Left lung (tissue), 10 donors: ENCODE measurements around the gene TPSD1. TPM values are rescaled to one million over a fixed set of nuclear protein-coding genes. Genes with fewer than 3 reads are reported as not detected.

Source experiments
- ATAC-seq: fragments of 200-7000 bp; cut with Tn5 transposase; one replicate; pipeline ENCODE4 v1.9.1; 2020; ENCODE audit warnings: moderate library complexity
- DNase-seq, 4 donors: peaks; one replicate each; pipeline ENCODE4 v3.0.0-alpha.2; 2013 to 2020
- H3K27ac ChIP-seq, 2 donors: fragments of 200-600 bp; sonication (generic) in 1 of 2; one replicate each; pipeline versions ENCODE4 v1.5.0 to v1.8.0; 2020 to 2021
- H3K27me3 ChIP-seq, 2 donors: fragments of 200-600 bp; sonication (generic) in 1 of 2; one replicate each; pipeline versions ENCODE4 v1.5.0 to v1.8.0; 2020 to 2021
- H3K36me3 ChIP-seq, 2 donors: fragments of 200-600 bp; sonication (generic) in 1 of 2; one replicate each; pipeline versions ENCODE4 v1.5.0 to v1.8.0; 2020 to 2021
- H3K4me1 ChIP-seq, 2 donors: fragments of 200-600 bp; one replicate each; pipeline ENCODE4 v1.8.0; 2021
- H3K4me3 ChIP-seq, 2 donors: fragments of 200-600 bp; sonication (generic) in 1 of 2; one replicate each; pipeline versions ENCODE4 v1.5.0 to v1.8.0; 2020 to 2021; ENCODE audit warnings: mild to moderate bottlenecking in 1 of 2
- H3K9me3 ChIP-seq, 2 donors: fragments of 200-600 bp; sonication (generic) in 1 of 2; one replicate each; pipeline versions ENCODE4 v1.5.0 to v1.8.0; 2020 to 2021
- CTCF ChIP-seq, 2 donors: fragments of 200-600 bp; sonication (generic) in 1 of 2; IDR thresholded peaks; one replicate each; pipeline versions ENCODE4 v1.5.0 to v1.8.0; 2021; ENCODE audit warnings: antibody characterized with exemption in 2 of 2
- intact Hi-C, 2 donors: fragments of 100-400 bp; cut with DNase I; formaldehyde crosslinking; loops; one replicate each; pipeline versions ENCODE4 v1.11.2 to v1.14.2; 2022
- polyA plus RNA-seq, 6 donors: library from polyadenylated mRNA; unstranded; fragments of 120-200 nt; gene quantifications; one replicate each; pipeline ENCODE4 v1.2.1, GENCODE V29; 2013; ENCODE audit not compliant: insufficient read length in 6 of 6
- total RNA-seq, 2 donors: library from RNA; stranded (reverse); fragmentation: NEBNext Ultra II Directional; extraction: Animal tissue kit (Norgen Biotek cat#: 25700); gene quantifications; one replicate each; pipeline ENCODE4 v1.2.1, GENCODE V29; 2021
- donor health status: DM: no; HTN: yes; CAD: no.
- donor health status: DM: no; HTN: no; CAD: no.

TPSD1 gene
- total and polyA plus RNA-seq, 8 donors = 0.37 TPM; not detected in 7

DNA sequence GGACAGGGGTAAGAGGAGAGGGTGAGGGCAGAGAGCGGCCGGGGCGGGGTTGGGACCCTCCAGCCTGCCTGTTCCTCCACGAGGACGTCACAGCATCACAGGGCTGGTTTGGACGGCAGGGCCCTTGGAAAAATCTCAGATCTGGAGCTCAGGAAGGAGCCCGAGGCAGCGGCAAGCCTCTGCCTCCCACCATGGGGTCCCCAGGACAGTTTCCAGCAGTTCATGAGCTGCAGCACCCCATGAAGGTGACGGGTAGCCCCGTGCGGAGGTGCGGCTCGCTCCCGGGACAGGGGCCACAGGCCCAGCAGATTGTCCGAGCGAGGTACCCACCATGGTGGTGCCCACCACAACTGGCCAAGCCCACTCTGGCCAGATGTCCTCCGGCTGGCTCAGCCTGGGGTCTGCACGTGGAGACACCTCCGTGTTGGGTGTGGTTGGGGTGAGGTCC, 21.3 kb downstream of the TPSD1 start:
- H3K27me3 ChIP-seq = peaks cover 7 to 90% of the 10 kb centered on the region in 2 donors
- H3K27ac ChIP-seq = no peak overlapping the region
- H3K4me1 ChIP-seq = no peaks in the 10 kb centered on the region
- no peak for TF ChIP-seq CTCF (IDR thresholded peaks at IDR 0.05)
- DNase-seq = no peak
- ATAC-seq = no peak
- intact Hi-C loops = no loop called here
- no peak overlapping the region for H3K4me3 ChIP-seq
- no peaks in the 10 kb centered on the region for H3K9me3 ChIP-seq
- no peaks in the 10 kb centered on the region for H3K36me3 ChIP-seq

DNA sequence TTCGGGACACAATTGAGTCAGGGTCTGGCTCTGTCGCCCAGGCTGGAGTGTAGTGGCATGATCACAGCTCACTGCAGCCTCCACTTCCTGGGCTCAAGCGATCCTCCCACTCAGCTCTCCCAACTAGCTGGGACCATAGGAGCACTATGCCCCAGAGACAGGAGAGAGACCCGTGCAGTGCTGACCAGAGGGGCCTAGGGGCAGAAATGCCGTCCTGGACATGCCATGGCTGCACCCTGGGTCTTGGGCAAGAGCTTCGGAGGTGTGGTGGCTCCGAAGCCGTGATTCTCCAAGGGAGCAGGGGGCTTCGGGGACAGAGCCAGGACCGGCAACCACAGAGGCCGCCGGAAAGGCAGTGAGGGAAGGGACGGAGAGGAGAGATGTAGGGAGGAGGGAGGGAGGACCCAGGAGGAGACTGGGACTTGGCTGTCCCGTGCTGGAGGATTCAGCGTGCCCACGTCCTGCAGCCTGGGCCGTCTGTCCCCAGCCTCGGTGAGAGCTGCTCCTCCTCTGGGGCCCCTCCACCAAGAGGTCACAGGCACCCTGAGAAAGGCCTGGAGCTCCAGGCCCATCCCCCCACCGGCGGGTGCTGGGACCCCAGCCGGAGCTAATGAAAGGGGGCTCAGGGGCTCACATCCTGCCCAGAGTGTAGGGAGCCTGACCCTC, 21.9 kb downstream of the TPSD1 start:
- Histone ChIP-seq H3K9me3 (no peaks in the 10 kb centered on the region), H3K27me3 (peaks cover 7 to 91% of the 10 kb centered on the region in 2 donors), H3K4me1 (no peaks in the 10 kb centered on the region), H3K4me3 (no peak overlapping the region), H3K27ac (no peak overlapping the region), H3K36me3 (no peaks in the 10 kb centered on the region)
- DNase-seq = no peak
- no peak for TF ChIP-seq CTCF (IDR thresholded peaks at IDR 0.05)
- ATAC-seq = no peak
- intact Hi-C loops = no loop called here

GRCh38 chr16:1278477-1278876, 22.6 kb downstream of the TPSD1 start:
- Histone ChIP-seq H3K9me3 (no peaks in the 10 kb centered on the region), H3K4me1 (no peaks in the 10 kb centered on the region), H3K27me3 (peaks cover 7 to 92% of the 10 kb centered on the region in 2 donors), H3K27ac (no peak overlapping the region), H3K36me3 (no peaks in the 10 kb centered on the region), H3K4me3 (no peak overlapping the region)
- ATAC-seq = no peak
- no peak for DNase-seq
- intact Hi-C loops = no loop called here
- TF ChIP-seq CTCF (IDR thresholded peaks at IDR 0.05) = no peak

DNA sequence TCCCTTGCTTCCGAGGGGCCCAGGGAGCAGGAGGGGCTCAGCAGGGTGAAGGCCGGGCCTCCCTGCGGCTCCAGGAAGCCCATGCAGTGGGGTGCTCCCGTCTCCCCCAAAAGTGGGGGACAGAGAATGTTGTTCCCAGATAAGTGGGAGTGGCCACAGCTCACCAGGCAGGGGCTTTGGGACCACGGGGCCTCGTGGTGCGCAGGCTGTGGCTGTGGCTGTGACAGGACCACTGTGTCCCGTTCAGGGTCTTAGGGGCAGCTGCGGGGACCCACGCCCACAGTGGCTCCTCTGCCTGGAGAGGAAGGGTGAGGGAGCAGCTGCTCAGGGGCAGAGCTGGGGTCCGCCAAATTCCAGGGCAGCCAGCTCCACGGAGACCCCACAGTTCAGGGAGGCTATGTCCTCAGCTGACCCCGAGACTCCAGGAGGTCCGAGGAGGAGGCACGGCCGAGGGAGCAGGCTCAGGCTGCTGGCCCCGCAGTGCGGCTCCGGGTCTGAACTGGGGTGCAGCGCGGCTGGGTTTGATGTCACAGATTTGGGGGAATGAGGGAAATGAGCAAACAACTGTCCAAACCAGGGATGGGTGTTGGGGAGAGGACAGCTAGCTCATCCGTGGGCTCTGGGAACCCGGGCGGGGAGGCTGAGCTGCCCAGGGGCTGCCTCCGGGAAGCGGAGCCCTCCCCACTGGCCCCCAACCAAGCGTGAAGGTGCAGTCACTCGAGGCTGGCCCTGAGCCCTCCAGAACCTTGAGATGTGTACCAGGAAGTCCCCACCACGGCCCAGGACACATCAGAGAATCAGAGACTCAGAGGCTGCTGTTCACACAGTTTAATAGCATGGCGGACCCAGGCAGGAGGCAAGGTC, 23.4 kb downstream of the TPSD1 start:
- no peaks in the 10 kb centered on the region for H3K36me3 ChIP-seq
- no peaks in the 10 kb centered on the region for H3K9me3 ChIP-seq
- no peak for ATAC-seq
- TF ChIP-seq CTCF (IDR thresholded peaks at IDR 0.05) = no peak
- no peak overlapping the region for H3K27ac ChIP-seq
- DNase-seq = no peak
- no peaks in the 10 kb centered on the region for H3K4me1 ChIP-seq
- peaks cover 7 to 92% of the 10 kb centered on the region in 2 donors for H3K27me3 ChIP-seq
- H3K4me3 ChIP-seq = no peak overlapping the region
- intact Hi-C loops = no loop called here

- H3K36me3 ChIP-seq = no peaks in the 10 kb centered on the region
- no peaks in the 10 kb centered on the region for H3K4me1 ChIP-seq
- H3K9me3 ChIP-seq = no peaks in the 10 kb centered on the region
- no peak overlapping the region for H3K4me3 ChIP-seq
- ATAC-seq = no peak
- no peak overlapping the region for H3K27ac ChIP-seq
- intact Hi-C loops = no loop called here
- no peak for TF ChIP-seq CTCF (IDR thresholded peaks at IDR 0.05)
- peaks cover 7 to 93% of the 10 kb centered on the region in 2 donors for H3K27me3 ChIP-seq
- DNase-seq = no peak
Measured at GRCh38 chr16:1279945-1280589, 24.2 kb downstream of the TPSD1 start.
